ENCODE measurements around the gene NPM1. TPM values are rescaled to one million over a fixed set of nuclear protein-coding genes. Genes with fewer than 3 reads are reported as not detected.

The NPM1 gene
- total RNA-seq, 1 donor from 2014 or later = 1,217 TPM

DNA sequence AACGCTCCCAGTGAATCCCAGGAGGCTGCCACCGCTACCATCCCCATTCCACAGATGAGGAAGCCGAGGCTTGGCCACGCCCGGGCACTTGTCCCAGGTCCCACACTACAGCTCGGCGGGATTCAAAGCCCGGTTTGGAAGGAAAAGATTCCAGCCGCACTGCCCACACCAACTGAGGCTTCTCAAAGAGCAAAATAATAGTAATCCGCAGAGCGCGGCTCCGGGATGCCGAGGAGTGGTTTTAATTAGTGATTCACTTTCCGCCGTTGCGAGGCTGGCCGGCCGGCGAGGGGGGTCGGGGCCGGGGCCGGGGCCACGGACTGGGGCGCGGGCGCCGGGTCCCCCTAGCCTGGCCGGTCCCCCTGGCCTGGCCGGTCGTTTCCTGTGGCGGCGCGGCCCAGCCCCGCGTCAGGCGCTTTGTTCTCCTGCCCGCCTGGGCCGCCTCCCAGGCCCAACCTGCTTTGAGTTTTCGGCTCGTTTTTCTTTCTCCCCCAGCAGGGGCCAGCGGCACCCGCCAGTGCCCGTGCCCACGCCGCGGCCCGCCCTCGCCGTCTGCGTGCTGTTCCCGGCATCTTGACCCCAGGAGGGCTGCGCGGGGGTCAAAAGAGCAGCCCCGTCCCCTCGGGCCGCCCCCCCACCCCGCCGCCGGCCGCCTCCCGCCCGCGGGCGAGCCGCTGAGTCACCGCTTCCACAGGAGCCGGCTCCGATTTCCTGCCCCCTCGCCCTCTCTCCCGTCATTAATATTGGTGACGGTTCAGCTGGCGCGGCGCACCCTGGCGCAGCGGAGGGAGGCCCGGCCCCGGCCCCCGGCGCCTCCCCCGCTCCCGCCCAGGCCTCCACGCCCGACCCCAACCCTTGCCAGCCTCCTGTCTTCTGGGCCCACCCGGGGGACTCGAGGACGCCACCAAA, 63.0 kb downstream of the NPM1 start:
- peak; percentile 29 for DNase-seq (ENCODE audit: low read depth)

DNA sequence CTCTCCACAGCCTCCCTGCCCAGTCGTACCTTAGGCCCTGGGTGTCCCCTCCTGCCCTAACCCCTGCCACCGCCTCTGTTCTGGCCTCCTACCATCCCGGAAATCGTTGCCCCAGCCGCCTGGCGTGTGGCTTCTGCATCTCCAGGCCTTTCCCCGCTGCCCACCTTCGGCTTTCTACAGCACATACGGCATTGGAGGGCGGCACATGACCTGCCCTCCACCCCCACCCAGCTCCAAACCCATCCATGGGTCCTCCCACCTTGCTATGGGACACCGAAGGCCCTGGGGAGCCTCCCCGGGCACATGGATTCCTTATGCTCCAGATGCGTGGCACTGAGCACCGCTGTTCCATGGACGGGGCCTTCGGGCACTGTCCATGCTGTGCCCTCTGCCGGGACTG, 63.8 kb downstream of the NPM1 start:
- no peak for DNase-seq (ENCODE audit: low read depth)

DNA sequence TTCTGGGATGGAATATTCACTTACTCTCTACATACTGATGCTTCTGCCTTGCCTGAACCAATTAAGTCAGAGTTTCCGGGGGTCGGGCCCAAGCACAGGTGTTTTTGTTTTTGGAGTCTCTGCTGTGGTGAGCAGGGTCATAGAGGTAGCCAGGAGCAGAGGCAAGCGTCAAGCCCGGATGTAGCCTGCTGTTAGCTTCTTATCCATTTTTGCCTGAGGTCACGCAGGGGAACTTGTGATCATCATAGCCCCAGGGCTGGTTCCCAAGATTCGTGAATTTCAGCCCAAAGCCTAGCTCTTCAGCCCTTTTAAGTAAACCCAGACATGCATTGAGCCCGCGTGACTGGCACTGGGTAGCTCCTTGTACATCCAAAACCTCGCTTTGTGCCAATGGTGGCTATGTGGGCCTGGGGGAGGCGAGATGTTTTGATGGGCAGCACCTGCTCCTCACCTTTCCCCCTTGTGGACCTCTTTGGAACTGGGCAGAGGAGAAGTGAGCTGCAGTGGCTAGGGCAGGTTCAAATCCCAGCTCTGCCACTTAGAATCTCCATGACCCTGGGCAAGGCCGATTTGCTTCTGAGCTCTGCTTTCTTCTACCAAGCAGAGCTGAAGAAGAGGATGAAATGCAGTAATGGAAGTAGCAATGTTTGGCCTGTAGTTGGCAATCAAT, 65.5 kb downstream of the NPM1 start:
- no peak for DNase-seq (ENCODE audit: low read depth)

DNA sequence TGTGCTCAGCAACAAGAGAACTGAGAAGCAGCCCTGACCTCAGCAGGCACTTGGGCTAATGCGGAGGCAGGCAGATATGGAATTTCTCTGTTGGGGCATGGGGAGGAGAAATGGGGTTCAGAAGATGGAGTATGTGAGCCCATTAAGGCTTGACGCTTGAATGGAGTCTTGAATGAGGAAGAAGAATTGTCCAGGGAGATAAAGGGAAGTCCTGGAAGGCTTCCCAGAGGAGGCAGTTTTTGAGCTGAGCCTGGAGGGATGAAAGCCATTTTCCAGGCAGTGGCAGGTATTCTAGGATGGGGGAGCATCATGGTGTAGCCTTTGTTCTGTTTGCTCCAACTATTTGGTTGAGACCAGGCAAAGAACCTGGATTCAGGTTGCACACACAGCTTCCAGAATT, 66.3 kb downstream of the NPM1 start:
- DNase-seq (ENCODE audit: low read depth) = no peak

DNA sequence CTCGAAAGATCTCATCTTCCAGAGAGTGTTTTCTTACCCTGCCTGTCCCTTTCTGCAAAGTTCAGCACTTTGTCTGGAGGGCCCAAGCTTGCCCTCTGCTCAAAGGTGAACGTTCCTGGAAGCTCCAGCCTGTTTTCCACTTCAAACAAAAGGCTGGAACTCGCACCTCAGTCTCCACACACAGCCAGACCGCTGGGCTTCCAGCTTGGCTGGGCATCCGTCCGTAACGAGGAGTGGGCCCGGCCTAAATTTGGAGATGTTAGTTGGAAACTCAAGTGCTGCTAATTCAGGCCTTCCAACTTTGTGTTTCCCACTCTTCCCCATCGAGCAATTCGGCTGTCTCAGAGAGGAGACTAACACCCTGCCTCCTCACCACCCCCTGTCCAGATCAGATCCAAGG, 66.9 kb downstream of the NPM1 start:
- DNase-seq (ENCODE audit: low read depth) = no peak

DNA sequence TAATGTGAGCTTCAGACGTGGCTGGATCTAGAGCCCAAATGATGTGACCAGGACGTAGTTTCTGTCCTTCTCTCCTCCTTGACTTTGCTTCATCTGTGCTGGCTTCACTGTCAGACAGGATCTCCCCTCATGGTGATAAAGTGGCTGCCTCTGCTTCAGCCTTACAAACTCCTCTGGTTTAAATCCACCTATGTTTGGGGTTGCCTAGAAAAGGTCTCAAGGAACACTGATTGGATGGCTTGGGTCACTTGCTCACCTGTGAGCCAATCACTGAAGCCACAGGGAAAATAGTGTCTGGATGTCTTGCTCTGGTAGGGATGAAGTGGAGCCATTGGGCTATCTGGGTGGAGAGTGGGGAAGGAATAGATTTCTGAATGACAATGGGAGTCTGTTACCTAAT, 67.9 kb downstream of the NPM1 start:
- DNase-seq (ENCODE audit: low read depth) = no peak

DNA sequence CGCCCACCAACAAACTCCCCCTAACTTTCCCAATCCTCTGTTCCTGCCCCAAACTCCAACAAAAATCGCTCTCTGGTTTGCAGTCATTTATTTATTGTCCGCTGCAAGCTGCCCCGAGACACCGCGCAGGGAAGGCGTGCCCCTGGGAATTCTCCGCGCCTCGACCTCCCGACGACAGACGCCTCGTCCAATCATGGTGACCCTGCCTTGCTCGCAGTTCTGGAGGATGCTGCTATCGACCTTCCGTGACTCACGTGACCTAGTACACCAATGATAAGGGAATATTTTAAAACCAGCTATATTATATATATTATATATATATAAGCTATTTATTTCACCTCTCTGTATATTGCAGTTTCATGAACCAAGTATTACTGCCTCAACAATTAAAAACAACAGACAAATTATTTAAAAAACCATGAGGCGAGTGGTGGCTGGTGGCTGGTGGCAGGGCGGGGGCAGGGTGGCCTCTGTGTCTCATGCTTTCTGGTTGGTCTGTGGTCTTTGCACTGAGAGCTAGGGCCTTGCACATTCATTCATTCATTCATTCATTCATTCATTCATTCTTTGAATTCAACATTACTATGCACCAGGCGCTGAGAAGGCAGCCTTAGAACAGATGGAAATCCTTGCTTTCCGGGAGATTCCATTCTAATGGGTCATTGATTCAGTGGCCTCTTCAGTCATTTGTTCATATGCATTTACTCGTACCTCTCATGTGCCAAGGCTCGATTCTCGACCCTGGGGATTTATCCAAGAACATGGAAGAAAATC, 69.7 kb downstream of the NPM1 start:
- DNase-seq (ENCODE audit: low read depth) = no peak

DNA sequence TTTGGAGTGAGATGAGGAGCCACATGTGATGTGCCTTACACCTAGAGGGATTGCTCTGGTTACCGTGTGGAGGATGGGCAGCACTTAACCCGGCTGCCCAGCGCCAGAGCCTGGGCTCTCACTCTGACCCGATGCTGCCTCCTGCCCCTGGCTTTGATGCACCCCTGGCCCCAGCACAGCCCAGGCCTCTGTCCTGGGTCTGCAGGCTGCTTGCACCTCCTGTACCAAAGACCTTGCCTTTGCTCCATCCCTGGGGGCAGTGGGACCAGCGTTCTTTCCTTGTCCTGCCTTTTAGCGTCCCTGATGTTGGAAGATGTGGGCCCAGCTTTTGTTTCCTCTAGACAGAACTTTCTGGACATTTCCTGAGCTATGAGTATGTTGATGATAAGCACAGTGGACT, 72.2 kb downstream of the NPM1 start:
- no peak for DNase-seq (ENCODE audit: low read depth)

Other genes starting within 250 kb of the NPM1 start
- 0.35 TPM in 1 of 2 replicates, not detected in the other for gene TLX3, start 78.6 kb upstream of the NPM1 start, total RNA-seq
- 0.35 and 1.4 TPM in 2 replicates for gene FGF18, start 31.8 kb downstream of the NPM1 start, total RNA-seq